ENCODE data around the gene LMO2.
A peak's percentile ranks its signal among the peaks of the same experiment; 100 is the strongest.
"Not testable (repeated sequence)": the region's sequence is repeated elsewhere in the genome, so short reads cannot be mapped to it uniquely, and the experiment has no call there.

LMO2 gene

GRCh38 chr11:33859306-33859705, 32.6 kb downstream of the LMO2 start:
- no peak for DNase-seq

- DNase-seq: peak; percentile 72
Observed at GRCh38 chr11:33857933-33858371, 33.9 kb downstream of the LMO2 start.

- DNase-seq: no peak
Observed at GRCh38 chr11:33855500-33855899, 36.4 kb downstream of the LMO2 start.

GRCh38 chr11:33848717-33849390, 43.0 kb downstream of the LMO2 start:
- DNase-seq: no peak

GRCh38 chr11:33847251-33847650, 44.6 kb downstream of the LMO2 start:
- DNase-seq: no peak

GRCh38 chr11:33844236-33844635, 47.6 kb downstream of the LMO2 start:
- DNase-seq: no peak

- no peak for DNase-seq
Observed at GRCh38 chr11:33843018-33843417, 48.9 kb downstream of the LMO2 start.

- DNase-seq: no peak
Observed at GRCh38 chr11:33842236-33842915, 49.5 kb downstream of the LMO2 start.

- DNase-seq: not testable (repeated sequence)
Observed at GRCh38 chr11:33838234-33838633, 53.6 kb downstream of the LMO2 start.

GRCh38 chr11:33837334-33837733, 54.5 kb downstream of the LMO2 start:
- DNase-seq: not testable (repeated sequence)

- no peak for DNase-seq
Observed at GRCh38 chr11:33835143-33835878, 56.6 kb downstream of the LMO2 start.

GRCh38 chr11:33832676-33833075, 59.2 kb downstream of the LMO2 start:
- DNase-seq: no peak

- no peak for DNase-seq
Observed at GRCh38 chr11:33830903-33831648, 60.8 kb downstream of the LMO2 start.

GRCh38 chr11:33829430-33830141, 62.3 kb downstream of the LMO2 start:
- DNase-seq: peak; percentile 42

GRCh38 chr11:33828604-33829429, 63.1 kb downstream of the LMO2 start:
- DNase-seq: no peak

- no peak for DNase-seq
Observed at GRCh38 chr11:33827206-33827605, 64.7 kb downstream of the LMO2 start.

- no peak for DNase-seq
Observed at GRCh38 chr11:33825854-33826560, 65.9 kb downstream of the LMO2 start.

GRCh38 chr11:33822981-33823380, 68.9 kb downstream of the LMO2 start:
- not testable (repeated sequence) for DNase-seq

GRCh38 chr11:33819278-33820035, 72.4 kb downstream of the LMO2 start:
- DNase-seq: no peak
